ENCODE results near the gene AGPAT4. TPM values are rescaled to one million over a fixed set of nuclear protein-coding genes. Genes with fewer than 3 reads are reported as not detected.
"Not testable (repeated sequence)": the region's sequence is repeated elsewhere in the genome, so short reads cannot be mapped to it uniquely, and the experiment has no call there.

The AGPAT4 gene
- total RNA-seq (ENCODE audit: insufficient read depth, low replicate concordance) = 54.2 TPM

GRCh38 chr6:161273752-161274487 lies at the start of gene AGPAT4:
Gene AGPAT4, minus strand, starts transcription at chr6:161274061. Its CDS starts 41,848 bp downstream, at chr6:161232213.
- peak; percentile 99 for DNase-seq (ENCODE audit: low spot score)

- DNase-seq (ENCODE audit: low spot score) = no peak
Measured at GRCh38 chr6:161319231-161319630, 45.4 kb upstream of the AGPAT4 start.

GRCh38 chr6:161318456-161318855 lies 44.6 kb upstream of the AGPAT4 start:
- DNase-seq (ENCODE audit: low spot score) = no peak

GRCh38 chr6:161316531-161316930 lies 42.7 kb upstream of the AGPAT4 start:
- no peak for DNase-seq (ENCODE audit: low spot score)

- DNase-seq (ENCODE audit: low spot score) = not testable (repeated sequence)
Measured at GRCh38 chr6:161315246-161315917, 41.5 kb upstream of the AGPAT4 start.

- not testable (repeated sequence) for DNase-seq (ENCODE audit: low spot score)
Measured at GRCh38 chr6:161314541-161315245, 40.8 kb upstream of the AGPAT4 start.

GRCh38 chr6:161313940-161314509 lies 40.2 kb upstream of the AGPAT4 start:
- no peak for DNase-seq (ENCODE audit: low spot score)

- not testable (repeated sequence) for DNase-seq (ENCODE audit: low spot score)
Measured at GRCh38 chr6:161313475-161313874, 39.6 kb upstream of the AGPAT4 start.

- not testable (repeated sequence) for DNase-seq (ENCODE audit: low spot score)
Measured at GRCh38 chr6:161309774-161310173, 35.9 kb upstream of the AGPAT4 start.

- no peak for DNase-seq (ENCODE audit: low spot score)
Measured at GRCh38 chr6:161308075-161308655, 34.3 kb upstream of the AGPAT4 start.

GRCh38 chr6:161305860-161306259 lies 32.0 kb upstream of the AGPAT4 start:
- no peak for DNase-seq (ENCODE audit: low spot score)

- DNase-seq (ENCODE audit: low spot score) = no peak
Measured at GRCh38 chr6:161303628-161304340, 29.9 kb upstream of the AGPAT4 start.

- no peak for DNase-seq (ENCODE audit: low spot score)
Measured at GRCh38 chr6:161302949-161303348, 29.1 kb upstream of the AGPAT4 start.

GRCh38 chr6:161301338-161301737 lies 27.5 kb upstream of the AGPAT4 start:
- peak; percentile 96 for DNase-seq (ENCODE audit: low spot score)

GRCh38 chr6:161300823-161301222 lies 27.0 kb upstream of the AGPAT4 start:
- no peak for DNase-seq (ENCODE audit: low spot score)

- peak; percentile 73 for DNase-seq (ENCODE audit: low spot score)
Measured at GRCh38 chr6:161299726-161300125, 25.9 kb upstream of the AGPAT4 start.

GRCh38 chr6:161295784-161296183 lies 21.9 kb upstream of the AGPAT4 start:
- DNase-seq (ENCODE audit: low spot score) = no peak

GRCh38 chr6:161292650-161293281 lies 18.9 kb upstream of the AGPAT4 start:
- DNase-seq (ENCODE audit: low spot score) = no peak

- no peak for DNase-seq (ENCODE audit: low spot score)
Measured at GRCh38 chr6:161292145-161292544, 18.3 kb upstream of the AGPAT4 start.

GRCh38 chr6:161290751-161291150 lies 16.9 kb upstream of the AGPAT4 start:
- no peak for DNase-seq (ENCODE audit: low spot score)

All from umbilical cord (tissue), 2 donors.